ENCODE measurements around the gene PLXNB3.

GRCh38 chrX:153769158-153769864, 5.3 kb downstream of the PLXNB3 start:
- TF ChIP-seq CTCF (conservative IDR thresholded peaks at IDR 0.05; ENCODE audit: low read depth in 2 of 2) (no peak), EZH2 (IDR thresholded peaks at IDR 0.05; ENCODE audit: low read depth, unreplicated experiment) (no peak)

Data from GM23338 (cell line).